Measurements from ENCODE around the gene BCAS1.

DNA sequence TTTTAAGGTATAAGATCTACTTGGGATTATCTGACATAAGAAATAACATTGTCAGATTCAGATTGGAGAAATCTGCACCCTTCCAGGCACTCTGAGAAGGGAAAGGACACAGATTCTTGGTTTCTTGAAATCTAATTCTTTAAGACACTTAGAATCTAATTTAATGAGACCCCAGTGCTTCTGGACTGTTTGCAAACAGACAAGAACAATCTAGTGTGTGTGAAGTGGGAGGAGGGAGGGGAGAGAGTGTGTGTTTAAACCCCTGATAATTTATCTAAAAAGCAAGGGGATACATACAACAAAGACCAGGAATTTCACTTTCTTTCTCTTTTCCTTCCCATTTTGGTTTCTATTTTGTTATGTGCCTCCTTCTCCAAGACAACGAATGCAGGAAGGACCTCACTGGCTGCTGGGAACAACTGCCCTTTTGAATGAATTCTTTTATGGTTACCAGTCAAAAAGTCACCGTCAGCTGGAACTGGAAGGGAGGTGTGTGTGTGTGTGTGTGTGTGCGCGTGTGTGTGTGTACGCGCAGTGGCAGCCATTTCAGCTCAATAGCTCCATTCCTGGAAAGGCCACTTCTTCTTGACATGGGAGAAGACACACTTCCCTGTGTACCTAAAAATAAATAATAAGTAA, 129.4 kb downstream of the BCAS1 start:
- TF ChIP-seq POLR2A (IDR thresholded peaks at IDR 0.05; ENCODE audit: low read length) (no peak), GATA1 (IDR thresholded peaks at IDR 0.05; ENCODE audit: low read depth, low read length) (no peak)

Data from erythroblast (primary cell).